KG1 (cell line): Measurements from ENCODE around the gene ABCC10.
A peak's percentile ranks its signal among the peaks of the same experiment; 100 is the strongest.
"Not testable (repeated sequence)": the region's sequence is repeated elsewhere in the genome, so short reads cannot be mapped to it uniquely, and the experiment has no call there.

Source experiments
- DNase-seq: peaks from one replicate; lab custom pipeline; 2025; lab: John Stamatoyannopoulos, UW

Gene ABCC10, protein sequence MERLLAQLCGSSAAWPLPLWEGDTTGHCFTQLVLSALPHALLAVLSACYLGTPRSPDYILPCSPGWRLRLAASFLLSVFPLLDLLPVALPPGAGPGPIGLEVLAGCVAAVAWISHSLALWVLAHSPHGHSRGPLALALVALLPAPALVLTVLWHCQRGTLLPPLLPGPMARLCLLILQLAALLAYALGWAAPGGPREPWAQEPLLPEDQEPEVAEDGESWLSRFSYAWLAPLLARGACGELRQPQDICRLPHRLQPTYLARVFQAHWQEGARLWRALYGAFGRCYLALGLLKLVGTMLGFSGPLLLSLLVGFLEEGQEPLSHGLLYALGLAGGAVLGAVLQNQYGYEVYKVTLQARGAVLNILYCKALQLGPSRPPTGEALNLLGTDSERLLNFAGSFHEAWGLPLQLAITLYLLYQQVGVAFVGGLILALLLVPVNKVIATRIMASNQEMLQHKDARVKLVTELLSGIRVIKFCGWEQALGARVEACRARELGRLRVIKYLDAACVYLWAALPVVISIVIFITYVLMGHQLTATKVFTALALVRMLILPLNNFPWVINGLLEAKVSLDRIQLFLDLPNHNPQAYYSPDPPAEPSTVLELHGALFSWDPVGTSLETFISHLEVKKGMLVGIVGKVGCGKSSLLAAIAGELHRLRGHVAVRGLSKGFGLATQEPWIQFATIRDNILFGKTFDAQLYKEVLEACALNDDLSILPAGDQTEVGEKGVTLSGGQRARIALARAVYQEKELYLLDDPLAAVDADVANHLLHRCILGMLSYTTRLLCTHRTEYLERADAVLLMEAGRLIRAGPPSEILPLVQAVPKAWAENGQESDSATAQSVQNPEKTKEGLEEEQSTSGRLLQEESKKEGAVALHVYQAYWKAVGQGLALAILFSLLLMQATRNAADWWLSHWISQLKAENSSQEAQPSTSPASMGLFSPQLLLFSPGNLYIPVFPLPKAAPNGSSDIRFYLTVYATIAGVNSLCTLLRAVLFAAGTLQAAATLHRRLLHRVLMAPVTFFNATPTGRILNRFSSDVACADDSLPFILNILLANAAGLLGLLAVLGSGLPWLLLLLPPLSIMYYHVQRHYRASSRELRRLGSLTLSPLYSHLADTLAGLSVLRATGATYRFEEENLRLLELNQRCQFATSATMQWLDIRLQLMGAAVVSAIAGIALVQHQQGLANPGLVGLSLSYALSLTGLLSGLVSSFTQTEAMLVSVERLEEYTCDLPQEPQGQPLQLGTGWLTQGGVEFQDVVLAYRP (N-terminal part only)

DNA sequence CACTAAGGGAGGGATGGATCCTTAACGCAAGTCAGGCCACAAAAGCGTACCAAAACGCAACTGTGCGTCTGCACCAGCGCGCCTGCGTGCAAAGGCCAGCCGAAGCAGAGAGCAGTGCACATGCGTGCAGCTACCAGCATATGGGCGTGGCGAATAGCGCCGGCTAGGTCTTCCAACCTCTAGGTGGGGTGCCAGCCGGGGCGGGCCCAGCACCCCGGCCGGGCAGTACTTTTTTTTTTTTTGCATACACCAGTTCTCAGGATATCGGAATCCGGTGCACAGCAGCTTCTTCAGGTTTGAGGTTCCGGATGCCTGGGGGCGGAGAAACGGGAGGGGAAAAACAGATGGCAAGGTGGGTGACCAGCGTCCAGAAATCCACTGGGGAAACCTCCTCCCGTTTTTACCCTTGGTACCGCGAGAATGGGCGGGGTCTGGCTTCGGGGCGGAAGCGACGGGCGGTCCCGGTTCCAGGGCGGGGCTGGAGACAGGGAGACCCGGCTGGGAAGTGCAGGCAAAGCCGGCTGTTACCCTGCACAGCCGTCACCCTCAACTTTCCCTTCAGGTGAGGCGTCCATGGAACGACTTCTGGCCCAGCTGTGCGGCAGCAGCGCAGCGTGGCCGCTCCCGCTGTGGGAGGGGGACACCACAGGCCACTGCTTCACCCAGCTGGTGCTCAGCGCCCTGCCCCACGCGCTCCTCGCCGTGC, at the start of gene ABCC10:
TSS of gene ABCC10 (plus strand) at position 136 of the 706 bp plus-strand sequence. CDS start at position 574, 438 bp downstream.
- DNase-seq, result peak; percentile 94

DNA sequence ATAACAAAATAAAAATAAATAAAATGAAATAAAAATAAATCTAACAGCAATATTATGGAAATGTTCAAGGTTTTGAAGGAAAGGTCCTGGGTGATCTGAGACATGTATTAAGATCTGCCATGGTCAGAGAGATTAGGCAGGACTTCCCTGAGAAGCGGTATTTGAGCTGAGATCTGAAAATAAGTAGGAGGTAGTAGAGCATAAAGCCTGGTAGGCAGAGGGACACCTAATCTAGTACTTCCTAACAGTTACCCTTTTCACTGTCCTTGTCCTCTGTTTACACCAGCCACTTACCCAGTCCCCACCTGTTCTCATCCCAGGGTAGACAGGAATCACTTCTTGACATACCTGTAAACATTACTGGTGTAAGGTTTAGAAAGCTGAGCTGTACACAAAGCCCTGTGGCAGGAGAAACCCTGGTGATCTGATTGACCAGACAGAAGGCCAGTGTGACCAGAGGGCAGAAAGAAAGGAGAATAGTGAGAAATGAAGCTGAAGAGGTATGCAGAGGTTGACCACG, 49.6 kb upstream of the ABCC10 start:
- DNase-seq, result no peak

DNA sequence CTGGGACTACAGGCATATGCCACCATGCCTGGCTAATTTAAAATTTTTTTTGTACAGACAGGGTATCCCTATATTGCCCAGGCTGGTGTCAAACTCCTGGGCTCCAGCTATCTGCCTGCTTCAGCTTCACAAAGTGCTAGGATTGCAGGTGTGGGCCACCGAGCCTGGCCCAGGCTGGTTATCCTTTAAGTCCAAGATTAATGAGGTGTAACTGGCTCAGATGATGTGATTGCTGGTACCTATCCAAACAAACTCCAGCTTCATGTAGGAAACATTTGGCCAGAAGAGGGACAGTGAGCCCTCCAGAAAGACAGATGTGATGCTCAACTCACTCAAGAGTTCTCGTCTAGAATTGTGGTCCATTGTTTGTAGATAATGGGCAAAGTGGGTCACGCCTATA, 48.7 kb upstream of the ABCC10 start:
- no peak for DNase-seq

DNA sequence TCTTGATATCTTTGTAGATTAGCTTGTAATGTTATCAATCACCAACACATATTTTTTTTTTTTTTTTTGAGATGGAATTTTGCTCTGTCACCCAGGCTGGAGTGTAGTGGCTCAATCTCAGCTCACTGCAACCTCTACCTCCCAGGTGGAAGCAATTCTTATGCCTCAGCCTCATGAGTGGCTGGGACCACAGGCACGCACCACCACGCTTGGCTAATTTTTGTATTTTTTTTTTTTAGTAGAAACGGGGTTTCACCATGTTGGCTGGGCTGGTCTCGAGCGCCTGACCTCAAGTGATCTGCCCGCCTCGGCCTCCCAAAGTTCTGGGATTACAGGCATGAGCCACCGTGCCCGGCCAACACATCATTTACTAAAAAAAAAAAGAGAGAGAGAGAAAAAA, 46.5 kb upstream of the ABCC10 start:
- DNase-seq, result not testable (repeated sequence)

DNA sequence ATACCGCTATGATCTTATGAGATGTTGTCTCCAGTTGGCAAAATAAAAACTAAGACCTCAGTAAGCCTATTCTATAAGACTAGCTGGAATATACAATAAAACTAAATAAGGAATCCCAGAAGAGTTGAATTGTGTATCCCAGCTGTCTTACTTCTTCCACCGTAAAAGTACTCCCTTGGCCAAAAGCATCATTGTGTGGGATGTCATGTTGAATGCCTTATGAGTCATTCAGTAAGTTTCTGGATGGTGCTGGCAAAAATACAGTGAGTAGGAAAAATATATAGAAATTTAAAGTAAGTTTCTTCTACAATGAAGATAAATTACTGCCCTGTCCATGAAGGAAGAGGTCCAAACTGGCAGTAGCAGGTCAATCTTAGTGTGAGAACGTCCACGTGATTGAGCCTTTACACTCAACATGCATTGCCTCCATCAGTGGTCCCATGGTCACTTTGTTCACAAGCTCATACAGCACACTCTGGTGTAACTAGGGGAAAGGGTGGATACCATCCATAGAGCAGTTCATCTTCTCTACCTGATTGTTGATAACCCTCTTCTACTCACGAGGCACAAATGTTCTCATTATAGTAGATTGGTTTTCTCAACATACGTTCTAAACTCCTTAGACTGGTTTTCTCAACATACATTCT, 44.2 kb upstream of the ABCC10 start:
- DNase-seq, result no peak

DNA sequence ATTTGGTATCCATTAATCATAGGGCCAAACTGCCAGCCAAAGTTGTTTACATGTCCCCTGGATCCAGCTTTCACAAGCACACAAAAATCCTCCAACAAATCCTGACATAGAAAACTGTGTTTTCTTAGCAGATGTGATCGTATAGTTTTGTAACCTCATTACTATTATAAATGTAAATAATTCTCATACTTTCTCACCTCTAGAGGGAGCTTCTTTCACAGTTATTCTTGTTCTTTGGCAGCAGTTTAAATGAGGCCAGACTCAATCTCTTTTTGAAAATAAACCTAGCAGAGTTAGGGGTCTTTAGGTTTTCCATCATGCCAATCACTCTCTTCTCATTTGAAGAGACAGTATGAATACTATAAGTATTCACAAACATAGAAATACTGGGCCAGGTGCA, 40.8 kb upstream of the ABCC10 start:
- no peak for DNase-seq

DNA sequence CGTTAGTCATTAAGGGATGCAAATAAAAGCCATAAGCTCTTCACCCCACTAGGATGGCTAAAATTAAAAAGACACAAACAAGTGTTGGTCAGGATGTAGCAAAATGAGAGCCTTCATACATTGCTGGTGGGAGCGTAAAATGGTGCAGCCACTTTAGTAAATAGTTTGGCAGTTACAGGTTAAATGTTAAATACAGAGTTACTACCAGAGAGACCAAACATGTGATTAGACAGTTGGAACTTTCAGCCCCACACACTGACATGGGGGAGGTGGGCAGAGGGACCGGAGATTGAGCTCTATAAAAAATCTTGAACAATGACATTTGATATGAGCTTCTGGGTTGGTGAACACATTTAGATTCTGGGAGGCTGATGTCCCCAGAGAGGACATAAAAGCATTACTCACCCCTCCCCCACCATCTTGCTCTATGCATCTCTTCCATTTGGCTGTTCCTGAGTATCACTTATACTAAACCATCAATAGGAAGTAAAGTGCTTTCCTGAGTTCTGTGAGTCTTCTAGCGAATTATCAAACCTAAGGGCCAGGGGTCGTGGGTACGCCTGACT, 37.5 kb upstream of the ABCC10 start:
- no peak for DNase-seq

DNA sequence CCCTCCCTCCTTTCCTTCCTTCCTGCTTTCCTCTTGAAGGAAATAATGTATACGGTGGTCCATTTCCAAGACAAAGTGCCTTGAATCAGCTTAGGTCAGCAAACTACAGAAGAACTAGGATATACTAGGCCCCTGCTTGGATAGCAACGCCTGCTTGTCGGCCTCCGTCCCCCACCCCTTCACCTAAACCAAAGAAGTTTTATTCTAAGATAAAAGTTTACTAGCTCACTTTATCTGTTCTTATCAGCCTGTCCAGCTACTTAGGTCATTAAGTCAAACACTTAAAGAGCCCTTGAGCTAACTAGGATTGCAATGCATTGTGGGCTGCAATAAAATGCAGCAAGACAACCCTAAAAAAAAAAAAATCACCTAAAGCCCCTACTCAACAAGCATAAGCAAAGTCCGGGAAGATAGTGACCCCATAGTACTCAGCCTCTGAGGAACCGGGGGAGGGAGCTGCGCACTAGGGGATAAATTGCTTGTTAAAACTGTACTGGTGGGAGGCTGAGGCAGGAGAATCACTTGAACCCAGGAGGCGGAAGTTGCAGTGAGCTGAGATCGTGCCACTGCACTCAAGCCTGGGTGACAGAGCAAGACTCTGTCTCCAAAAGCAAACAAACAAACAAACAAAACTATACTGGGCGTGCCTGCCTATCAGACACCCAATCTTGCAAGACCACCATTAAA, 36.4 kb upstream of the ABCC10 start:
- DNase-seq, result not testable (repeated sequence)

DNA sequence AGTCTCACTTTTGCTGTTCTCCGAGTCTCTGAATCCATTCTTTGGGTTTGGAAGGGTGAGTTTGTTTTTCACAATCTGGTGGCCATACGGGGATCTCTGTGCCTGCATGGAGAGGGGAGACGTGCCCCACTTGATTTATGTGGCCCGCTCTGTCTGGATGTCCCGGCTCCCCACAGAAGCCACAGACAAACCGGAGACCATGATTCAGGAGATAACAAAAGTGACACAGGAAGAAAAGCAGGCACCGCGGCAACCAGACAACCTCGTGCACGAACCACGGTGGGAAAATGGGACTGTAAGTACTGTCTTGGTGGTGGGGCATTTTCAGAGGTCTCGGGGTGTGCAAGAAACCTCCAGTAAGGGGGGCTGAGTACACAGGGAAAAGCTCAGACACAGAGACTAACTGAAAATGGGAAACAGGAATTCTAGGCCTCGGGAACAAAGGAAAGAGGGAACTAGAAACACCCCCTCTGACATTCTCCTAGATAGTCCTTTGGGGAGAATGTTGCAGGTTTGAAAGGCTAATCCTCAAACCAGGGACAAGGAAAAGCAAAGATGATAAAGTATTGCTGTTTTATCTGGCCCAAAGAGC, 35.8 kb upstream of the ABCC10 start:
- no peak for DNase-seq

DNA sequence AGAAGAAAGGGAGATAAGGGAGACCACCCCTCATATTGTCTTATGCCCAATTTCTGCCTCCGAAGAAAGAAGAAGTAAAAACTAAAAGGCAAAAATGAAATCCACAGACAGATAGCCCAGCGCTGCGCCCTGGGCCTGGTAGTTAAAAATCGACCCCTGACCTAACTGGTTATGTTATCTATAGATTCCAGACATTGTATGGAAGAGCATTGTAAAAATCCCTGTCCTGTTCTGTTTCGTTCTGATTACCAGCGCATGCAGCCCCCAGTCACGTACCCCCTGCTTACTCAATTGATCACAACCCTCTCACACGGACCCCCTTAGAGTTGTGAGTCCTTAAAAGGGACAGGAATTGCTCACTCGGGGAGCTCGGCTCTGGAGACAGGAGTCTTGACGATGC, 34.2 kb upstream of the ABCC10 start:
- not testable (repeated sequence) for DNase-seq

DNA sequence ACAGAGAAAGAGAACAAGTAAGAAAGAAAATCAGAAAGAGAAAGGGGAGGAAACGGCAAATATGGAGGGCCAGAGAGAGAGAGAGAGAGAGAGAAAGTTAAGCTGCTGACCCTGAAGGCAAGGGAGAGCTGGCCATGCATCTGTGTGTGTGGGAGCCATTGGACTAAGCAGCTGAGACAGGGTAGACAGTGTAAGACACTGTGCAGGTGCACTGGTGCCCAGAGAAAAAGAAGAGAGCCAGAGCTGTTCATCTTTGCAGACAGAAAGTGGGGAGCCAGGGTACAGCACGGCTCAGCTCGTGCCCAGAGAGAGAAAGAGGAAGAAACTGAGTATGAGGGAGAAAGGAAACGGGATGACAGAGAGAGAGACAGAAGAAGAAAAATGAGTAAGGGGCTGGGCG, 33.7 kb upstream of the ABCC10 start:
- no peak for DNase-seq

DNA sequence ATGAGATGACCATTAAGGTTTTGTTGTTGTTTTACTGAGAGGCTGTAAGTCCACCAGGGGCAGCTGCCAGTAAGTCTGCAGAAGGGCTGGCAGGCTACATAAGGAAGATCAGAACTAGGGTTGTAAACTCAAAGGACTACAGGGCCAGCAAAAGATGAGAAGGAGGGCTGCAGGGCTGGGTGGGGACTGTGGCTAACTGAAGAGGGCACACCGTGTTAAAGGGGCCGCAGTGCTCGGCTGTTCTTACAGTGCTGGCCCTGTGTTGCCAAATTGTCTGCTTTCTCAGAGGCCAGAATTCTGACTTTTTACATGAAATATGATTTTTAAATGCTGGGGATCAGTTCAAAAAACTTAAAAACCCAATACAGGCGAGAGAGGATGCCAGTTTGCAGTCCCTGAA, 32.4 kb upstream of the ABCC10 start:
- DNase-seq, result no peak

DNA sequence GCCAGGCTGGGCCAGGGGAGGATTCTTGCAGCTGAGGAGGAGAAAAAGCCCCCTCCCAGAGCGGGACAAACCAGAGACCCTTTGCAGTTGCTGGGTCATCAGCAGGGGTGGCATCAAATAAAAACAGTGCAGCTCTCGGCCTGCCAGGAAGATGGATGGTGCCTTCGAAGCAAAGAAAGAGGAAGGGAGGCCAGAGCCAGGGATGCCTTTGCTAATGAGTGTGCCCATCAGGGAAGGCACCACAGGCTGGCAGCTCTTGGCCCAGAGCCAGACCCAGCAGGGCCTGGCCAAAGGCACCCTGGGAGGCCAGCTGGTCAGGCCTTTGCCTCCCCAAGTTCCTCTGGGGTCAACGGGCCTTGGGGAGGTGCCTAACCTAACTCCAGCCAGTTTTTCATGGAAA, 31.6 kb upstream of the ABCC10 start:
- no peak for DNase-seq

DNA sequence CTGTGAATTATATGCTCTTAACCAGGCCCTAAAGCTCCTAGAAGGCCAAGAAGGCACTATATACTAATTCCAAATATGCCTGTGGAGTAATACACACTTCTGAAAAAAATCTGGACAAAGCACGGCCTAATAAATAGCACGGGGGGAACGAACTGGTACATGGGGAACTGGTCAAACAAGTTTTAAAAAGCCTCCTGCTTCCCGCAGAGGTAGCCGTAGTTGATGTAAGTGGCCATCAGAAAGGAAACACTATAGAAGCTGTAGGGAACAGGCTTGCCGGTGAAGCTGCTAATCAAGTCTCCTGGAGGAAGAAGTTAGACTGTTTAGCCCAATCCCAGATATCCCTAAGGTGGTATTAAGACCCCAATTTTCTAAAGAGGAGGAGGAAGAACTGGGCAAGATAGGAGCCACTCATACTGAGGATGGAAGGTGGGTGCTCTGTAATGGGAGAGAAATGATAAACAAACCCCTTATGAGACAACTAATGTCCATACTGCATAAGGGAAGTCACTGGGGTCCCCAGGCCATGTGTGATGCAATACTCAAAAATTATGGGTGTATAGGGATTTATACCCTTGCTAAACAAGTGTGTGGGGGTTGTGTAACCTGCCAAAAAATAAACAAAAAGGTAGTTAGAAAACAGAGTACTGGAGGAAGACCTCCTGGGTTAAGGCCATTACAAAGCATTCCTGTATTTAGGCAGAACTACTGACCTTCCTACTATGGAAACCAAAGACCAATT, 30.8 kb upstream of the ABCC10 start:
- no peak for DNase-seq

DNA sequence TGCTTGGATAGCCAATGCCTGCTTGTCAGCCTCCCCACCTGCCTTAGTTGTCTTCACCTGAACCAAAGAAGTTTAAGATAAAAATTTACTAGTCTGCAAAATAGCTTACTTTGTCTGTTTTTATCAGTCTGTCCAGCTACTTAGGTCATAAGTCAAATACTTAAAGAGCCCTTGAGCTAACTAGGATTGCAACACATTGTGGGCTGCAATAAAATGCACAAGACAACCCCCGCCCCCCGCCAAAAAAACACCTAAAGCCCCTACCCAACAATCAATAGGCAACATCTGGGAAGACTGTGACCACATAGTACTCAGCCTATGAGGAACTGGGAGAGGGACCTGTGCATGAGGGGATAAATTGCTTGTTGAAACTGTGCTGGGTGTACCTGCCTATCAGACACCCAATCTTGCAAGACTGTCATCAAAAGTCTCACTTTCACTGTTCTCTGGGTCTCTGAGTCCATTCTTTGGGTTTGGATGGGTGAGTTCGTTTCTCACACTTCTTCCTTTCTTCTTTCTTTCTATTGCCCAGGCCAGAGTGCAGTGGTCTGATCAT, 27.3 kb upstream of the ABCC10 start:
- DNase-seq, result no peak

DNA sequence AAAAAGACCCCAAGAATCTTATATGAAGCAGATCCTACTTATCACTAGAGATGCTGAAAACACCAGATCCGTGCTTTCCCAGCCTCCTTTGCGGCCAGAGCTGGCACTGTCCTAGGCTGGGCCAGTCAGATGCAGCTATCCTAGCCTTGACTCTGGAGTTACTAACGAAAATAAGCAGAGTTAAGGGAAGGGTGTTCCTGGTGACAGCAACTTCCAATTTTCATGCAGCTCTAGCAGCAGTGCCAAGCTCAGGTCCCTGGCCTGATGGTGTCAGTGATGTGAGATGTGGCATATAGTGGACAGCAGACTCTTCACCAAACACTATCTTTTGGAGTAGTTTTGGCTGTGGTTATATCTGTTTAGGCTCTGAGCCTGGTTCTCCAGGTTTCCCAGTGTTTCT, 25.6 kb upstream of the ABCC10 start:
- DNase-seq, result no peak

DNA sequence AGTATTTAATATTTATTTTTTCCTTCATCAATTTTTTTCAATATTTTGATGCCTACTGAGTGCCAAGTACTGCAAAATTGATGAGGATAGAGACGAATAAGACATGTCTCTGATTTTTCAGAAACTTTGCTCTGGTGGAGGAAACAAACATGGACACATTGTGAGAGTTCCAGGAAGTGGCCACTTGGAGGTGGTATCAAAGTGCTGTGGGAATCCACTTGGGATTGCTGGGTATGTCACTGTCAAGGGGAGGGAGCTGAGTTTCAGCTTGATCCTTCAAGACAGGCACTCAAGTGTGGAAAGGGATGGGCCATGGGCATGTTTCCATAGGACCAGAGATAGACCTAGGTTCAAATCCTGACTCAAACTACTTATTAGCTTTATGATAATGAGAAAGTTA, 24.5 kb upstream of the ABCC10 start:
- no peak for DNase-seq

DNA sequence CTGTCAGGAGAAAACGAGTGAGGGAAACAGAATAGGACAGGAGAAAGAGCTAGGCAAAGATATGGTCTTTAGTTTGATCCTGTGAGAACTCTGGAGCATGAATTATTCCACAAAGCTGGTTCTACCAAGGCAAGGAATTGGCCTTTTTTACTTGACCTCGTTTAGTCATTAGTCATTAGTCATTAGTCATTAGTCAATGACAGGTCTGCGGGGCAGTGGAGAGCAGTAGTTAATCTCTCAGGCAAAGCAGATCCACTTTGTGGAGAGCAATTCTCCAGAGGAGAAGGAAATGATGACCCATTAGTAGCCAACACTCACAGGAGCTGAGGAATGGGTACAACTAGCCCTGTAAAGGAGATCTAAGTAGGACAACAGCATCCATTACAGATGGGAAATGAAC, 22.0 kb upstream of the ABCC10 start:
- DNase-seq, result no peak

DNA sequence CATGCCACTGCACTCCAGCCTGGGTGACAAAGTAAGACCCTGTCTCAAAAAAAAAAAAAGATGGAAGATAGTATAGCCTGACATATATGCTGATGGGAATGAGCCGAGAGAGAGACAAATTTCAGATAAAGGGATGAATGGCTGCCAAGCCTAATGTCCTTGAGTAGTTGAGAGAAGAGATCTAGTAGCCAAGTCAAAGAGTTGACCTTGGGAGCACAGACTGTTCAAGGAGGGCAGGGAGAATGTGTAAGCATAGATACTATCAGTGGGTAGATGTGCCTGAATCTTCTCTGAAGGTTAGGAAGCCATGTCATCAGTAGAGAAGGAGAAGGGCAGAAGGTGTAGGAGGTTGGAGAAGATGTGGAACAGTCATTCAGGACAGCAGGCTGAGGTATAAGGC, 20.0 kb upstream of the ABCC10 start:
- no peak for DNase-seq
